GM12872 (cell line): ENCODE results near the gene CRELD2.

Source experiments
- TF ChIP-seq, protein P1 (sequence below): IDR thresholded peaks from 3 replicates; pipeline ENCODE4 v1.5.1; 2011; ENCODE audit warnings: low read depth, mild to moderate bottlenecking, low read length, moderate library complexity; ENCODE audit not compliant: insufficient read depth

The CRELD2 gene

DNA sequence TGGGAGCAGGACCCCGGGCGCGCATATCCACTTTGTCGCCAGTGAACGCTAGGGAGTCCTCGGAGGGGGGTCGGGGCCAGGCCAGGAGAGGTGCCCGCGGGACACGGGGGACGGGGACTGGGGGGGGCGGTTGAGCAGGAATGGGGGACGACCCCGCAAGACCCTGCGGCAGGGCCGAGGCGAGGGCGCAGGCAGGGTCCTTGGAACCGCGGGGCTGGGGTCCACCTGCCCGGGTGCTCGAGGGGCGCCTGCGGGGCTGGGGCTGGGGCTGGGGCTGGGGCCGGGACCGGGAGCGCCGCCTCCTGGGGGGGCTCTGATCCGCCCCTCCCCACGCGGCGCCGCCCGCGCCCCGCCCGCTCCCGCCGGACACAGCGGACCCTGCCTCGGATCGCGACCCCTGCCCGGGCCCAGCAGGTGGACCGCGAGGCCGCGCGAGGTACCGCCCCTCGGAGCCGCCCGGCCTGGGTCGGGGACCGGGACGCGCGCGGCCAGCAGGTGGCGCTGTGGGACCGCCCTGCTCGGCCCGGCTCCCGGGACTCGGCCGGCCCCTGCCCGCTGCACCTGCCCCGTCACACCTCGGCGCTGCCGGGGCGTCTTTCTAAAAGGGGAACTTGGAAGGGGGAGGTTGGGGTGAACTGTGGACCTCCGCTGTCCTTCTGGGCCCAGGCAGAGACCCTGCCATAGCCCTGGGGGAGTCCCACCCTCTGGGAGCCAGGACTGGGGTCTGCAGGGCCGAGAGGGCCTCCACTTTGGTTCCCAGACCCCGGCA is 11.0 kb downstream of the CRELD2 start:
- TF ChIP-seq, protein P1, sequence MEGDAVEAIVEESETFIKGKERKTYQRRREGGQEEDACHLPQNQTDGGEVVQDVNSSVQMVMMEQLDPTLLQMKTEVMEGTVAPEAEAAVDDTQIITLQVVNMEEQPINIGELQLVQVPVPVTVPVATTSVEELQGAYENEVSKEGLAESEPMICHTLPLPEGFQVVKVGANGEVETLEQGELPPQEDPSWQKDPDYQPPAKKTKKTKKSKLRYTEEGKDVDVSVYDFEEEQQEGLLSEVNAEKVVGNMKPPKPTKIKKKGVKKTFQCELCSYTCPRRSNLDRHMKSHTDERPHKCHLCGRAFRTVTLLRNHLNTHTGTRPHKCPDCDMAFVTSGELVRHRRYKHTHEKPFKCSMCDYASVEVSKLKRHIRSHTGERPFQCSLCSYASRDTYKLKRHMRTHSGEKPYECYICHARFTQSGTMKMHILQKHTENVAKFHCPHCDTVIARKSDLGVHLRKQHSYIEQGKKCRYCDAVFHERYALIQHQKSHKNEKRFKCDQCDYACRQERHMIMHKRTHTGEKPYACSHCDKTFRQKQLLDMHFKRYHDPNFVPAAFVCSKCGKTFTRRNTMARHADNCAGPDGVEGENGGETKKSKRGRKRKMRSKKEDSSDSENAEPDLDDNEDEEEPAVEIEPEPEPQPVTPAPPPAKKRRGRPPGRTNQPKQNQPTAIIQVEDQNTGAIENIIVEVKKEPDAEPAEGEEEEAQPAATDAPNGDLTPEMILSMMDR: peak; percentile 67; the same call in 2 of the 3 replicates

DNA sequence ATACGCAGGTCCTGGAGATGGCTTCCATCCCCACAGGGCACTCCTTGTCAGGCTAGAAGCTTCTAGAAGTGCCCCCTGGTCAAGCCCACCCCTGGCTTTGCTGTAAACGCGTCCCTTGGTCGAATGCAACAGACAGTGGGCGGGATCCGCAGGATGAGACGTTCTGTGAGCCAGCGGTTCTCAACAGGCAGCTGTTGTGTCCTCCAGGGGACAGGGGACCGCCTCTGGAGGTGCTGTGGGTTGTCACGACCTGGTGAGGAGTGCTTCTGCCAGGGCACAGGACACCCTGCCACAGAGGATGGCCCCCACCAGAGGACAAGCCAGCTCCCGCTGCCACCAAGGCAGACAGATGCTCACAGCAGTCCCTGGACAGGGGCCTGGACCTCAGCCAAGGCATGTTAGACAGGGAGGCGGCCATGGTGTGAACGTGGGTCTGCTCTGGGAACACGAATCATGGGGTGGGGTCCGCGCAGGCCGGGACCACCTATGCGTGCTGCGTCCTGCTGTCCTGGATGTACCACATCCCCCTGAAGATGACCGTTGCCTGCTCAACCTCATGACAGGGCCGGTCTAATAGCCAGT is 11.7 kb downstream of the CRELD2 start:
- TF ChIP-seq, protein P1: no peak

DNA sequence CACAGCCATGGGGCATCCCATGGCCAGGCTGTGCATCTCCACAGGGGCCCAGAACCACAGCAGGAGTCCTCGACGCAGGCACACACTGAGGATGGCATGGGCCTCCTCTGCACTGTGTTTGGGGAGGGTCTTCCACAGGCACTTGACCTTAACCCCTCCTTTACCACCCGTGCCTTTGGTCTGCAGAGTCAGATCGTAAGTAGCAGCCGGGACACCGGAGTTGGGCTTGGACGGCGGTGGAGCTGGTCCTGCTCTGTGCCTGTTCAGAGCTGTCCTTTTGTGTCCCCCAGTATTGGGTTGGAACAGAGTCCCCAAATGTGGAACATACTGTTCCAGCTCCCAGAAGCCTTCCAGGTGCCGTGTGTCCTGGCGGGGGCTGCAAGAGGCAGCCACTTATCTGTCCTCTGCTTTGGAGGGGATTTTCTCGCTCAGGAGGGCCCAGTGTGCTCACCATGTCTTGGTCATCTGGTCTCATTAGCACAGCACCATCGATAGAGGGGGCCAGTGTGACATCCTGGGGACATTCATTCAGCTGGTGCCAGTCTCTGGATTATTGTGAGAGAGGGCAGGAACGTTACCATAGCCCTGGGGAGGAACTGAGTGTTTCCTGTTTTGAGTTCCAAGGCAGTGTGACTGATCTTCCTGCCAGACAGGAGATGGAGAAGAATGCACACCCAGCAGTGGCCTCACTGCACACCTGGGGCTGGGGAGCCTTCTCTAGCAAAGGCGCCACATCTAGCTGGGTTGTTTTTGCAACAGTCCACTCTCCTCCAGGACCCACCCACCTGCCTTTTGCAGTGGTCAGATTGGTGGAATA is 12.4 kb downstream of the CRELD2 start:
- TF ChIP-seq, protein P1: peak; percentile 81

DNA sequence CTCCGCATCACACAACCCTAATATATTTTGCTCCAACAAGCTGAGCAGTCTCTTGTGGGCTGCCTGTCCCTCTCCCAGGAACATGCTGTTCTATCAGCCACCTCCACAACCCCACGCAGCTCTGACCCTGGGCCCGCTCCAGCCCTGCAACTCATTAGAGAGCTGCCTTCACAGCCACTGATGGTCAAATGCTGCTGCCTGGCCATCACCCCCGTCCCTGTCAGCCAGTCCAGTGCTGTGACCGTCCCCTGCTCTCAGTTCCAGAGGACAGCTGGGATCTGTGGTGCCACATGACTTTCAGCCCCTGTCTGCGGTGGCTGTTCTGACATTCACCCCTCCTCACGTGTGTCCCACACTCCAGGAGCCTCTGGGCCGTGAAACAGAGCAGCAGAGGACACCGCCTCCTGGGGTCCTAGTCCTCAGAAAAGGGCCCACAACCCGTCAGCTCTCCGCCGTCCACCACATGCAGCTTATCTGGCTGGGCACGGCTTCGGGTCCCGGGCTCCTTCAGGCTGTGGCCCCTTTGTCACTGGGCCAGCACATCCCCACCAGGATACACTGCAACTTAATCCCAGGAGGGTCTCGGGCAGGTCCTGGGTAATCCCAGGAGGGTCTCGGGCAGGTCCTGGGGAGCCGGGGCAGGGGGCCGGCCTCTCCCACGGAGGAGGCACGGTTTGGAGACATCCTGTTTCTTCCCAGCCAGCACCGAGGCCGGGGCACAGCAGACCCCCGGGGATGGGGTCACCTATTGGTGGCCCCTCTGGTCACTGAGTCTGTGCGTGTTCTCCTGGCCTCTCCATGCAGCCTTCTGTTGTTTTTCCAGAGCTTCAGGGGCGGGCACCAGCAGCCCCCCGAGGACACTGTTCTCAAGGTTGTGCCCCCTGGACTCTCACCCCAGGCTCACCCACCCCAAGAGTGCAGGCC is 15.1 kb downstream of the CRELD2 start:
- TF ChIP-seq, protein P1: no peak

DNA sequence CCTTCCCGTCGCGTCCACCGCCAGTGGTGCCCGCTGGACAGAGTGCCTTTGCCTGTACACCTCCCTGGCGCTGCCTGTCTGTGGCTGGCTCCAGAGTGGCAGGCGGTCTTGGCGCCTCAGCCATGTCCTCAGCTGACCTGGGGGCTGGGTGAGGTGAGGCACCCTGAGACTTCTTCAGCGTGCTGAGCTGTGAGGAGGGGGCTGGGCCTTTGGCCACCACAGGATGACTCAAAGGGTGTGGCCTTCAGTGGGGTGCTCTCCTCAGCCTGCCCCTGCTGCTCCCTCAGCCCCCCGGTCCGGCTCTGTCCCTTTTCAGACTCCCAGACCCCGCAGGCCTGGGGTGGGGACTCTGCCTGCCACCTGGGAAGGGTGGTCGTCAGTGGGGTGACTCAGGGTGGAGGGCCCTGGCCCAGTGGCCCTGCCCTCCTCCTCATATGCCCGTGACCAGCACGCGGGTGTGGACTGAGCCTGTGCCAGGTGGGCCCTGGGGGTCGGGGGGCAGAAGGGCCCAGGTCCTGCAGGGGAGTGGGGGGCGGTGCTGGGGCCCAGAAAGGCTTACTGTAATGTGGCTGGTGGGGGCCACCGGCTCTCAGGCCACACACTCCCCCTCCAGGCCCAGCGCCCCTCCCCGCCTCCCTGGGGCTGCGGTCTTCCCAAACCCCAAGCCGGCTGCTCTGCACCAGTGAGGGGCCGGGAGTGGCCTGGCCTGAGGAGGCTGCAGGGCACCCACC is 15.9 kb downstream of the CRELD2 start:
- TF ChIP-seq, protein P1: no peak

DNA sequence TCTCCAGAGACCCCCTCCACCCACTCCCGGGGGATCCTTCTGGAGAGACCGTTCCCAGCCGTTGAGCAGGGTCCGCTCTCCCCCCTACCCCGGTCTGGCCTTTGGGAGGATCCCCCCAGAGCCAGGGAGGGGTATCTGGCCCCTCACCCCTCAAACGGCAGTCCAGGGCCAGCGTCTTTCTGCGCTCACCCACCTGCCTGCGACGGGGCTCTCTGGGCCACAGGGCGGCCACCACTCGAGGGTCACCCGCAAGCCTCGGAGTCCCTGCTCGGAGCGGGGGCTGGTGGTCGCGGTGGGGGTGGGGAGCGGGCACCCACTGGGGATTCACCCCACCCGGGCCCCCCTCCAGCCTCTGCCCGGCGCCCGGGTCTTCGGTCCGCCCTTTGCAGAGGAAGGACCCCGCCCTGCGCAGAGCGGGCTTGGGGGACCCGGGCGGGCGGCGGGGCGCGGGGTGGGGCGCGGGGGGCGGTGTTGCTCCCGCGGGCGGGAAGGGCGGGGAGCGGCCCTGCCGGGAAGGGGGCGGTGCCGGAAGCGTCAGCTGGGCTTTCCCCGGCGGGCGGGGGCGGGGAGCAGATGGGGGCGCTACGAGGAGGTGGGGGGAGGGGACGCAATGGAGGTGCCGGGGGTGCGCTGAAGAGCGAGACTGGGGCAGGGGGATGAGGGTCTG is 16.6 kb downstream of the CRELD2 start:
- TF ChIP-seq, protein P1: no peak
